K562 (cell line): ENCODE measurements around the gene COL9A3. TPM values are rescaled to one million over a fixed set of nuclear protein-coding genes. Genes with fewer than 3 reads are reported as not detected.

Source experiments
- ATAC-seq: fragments of 200-7000 bp; cut with Tn5 transposase; 3 replicates; pipeline ENCODE4 v1.9.1; 2020; ENCODE audit warnings: moderate library complexity
- BruUV-seq: library from RNA; stranded (reverse); fragments of 400-500 nt; replicated peaks from 2 replicates; lab custom pipeline; 2021; lab: Mats Ljungman, UMichigan
- CTCF ChIA-PET: fragments of 300-600 bp; formaldehyde crosslinking; extraction: SDS; loops from one replicate; lab custom pipeline; 2021; ENCODE audit warnings: low intra/inter-chr PET ratio; lab: Yijun Ruan, JAX
- POLR2A ChIA-PET: fragments of 300-600, 350-650 bp; sonication (Branson Sonifier 250); formaldehyde crosslinking; extraction: SDS; loops from one replicate; lab custom pipeline; 2021; ENCODE audit warnings: antibody characterized with exemption, inconsistent platforms; lab: Yijun Ruan, JAX
- DNase-seq, 4 experiments: peaks; one replicate each; pipeline versions ENCODE4 v3.0.0 to v3.0.0-alpha.2; 2011 to 2018; ENCODE audit warnings: low spot score in 3 of 4, mixed read lengths in 3 of 4; ENCODE audit errors: extremely low read depth in 1 of 4
- FAIRE-seq: peaks from 2 replicates; lab custom pipeline; 2011; peaks lifted over from hg19 to GRCh38; lab: Jason Lieb, UNC
- H2AFZ ChIP-seq: 2 replicates; pipeline ENCODE4 v1.6.0; 2011; ENCODE audit warnings: low read depth, low read length, control low read depth, inconsistent platforms
- H3K27ac ChIP-seq: fragments of 200-600 bp; 3 replicates; pipeline ENCODE4 v1.8.0; 2011; ENCODE audit warnings: low read depth, mild to moderate bottlenecking, control low read depth, inconsistent platforms, low read length, moderate library complexity, mixed read lengths; ENCODE audit errors: extremely low read depth
- H3K27me3 ChIP-seq, 2 experiments: fragments of 300-600 bp in 1 of 2; 2 replicates in 1 of 2; 3 replicates in 1 of 2; pipeline versions ENCODE4 v1.6.0 to v1.8.0; 2011; ENCODE audit warnings: inconsistent platforms in 2 of 2, low read length in 2 of 2, mild to moderate bottlenecking in 1 of 2, mixed read lengths in 1 of 2, moderate library complexity in 1 of 2; ENCODE audit not compliant: control insufficient read depth in 2 of 2, insufficient read depth in 2 of 2
- H3K36me3 ChIP-seq: fragments of 300-600 bp; 3 replicates; pipeline ENCODE4 v1.8.0; 2011; ENCODE audit warnings: mild to moderate bottlenecking, low read length, inconsistent platforms; ENCODE audit not compliant: control insufficient read depth, insufficient read depth
- H3K4me1 ChIP-seq, 2 experiments: fragments of 200-600 bp in 1 of 2; replicated peaks in 1 of 2; 2 replicates in 1 of 2; 3 replicates in 1 of 2; pipeline versions ENCODE4 v1.5.1 to v1.8.0; 2011; ENCODE audit warnings: inconsistent platforms in 2 of 2, low read length in 2 of 2, mild to moderate bottlenecking in 1 of 2, mixed read lengths in 1 of 2, moderate library complexity in 1 of 2; ENCODE audit not compliant: control insufficient read depth in 2 of 2, insufficient read depth in 2 of 2
- H3K4me2 ChIP-seq: 2 replicates; pipeline ENCODE4 v1.6.1; 2011; ENCODE audit warnings: low read length, control low read depth, inconsistent platforms, mixed read lengths; ENCODE audit not compliant: insufficient read depth
- H3K4me3 ChIP-seq: fragments of 200-600 bp; sonication (generic), shearing (Covaris generic); 2 replicates; pipeline ENCODE4 v1.5.1; 2016; ENCODE audit warnings: control low read depth, inconsistent platforms
- H3K79me2 ChIP-seq: fragments of 200-600 bp; 3 replicates; pipeline ENCODE4 v1.8.0; 2011; ENCODE audit warnings: low read length, inconsistent platforms; ENCODE audit not compliant: control insufficient read depth, insufficient read depth
- H3K9ac ChIP-seq, 2 experiments: 2 replicates each; pipeline versions ENCODE4 v1.6.0 to v1.6.1; 2011; ENCODE audit warnings: low read depth in 2 of 2, low read length in 2 of 2, control low read depth in 1 of 2, inconsistent platforms in 1 of 2, mild to moderate bottlenecking in 1 of 2, mixed read lengths in 1 of 2; ENCODE audit not compliant: insufficient read depth in 1 of 2
- H3K9me1 ChIP-seq: one replicate; pipeline ENCODE4 v1.6.0; 2011; ENCODE audit warnings: inconsistent platforms, mild to moderate bottlenecking, low read length, moderate library complexity; ENCODE audit not compliant: control insufficient read depth, insufficient read depth
- H3K9me3 ChIP-seq: replicated peaks from 2 replicates; pipeline ENCODE4 v1.5.1; 2011; ENCODE audit warnings: low read depth, low read length, inconsistent platforms; ENCODE audit not compliant: control insufficient read depth, insufficient read depth
- H4K20me1 ChIP-seq: replicated peaks from 2 replicates; pipeline ENCODE4 v1.6.1; 2011; ENCODE audit warnings: low read length, inconsistent platforms, mixed read lengths; ENCODE audit not compliant: control insufficient read depth, insufficient read depth
- HIVEP1 ChIP-seq: fragments of 250-450 bp; sonication (Bioruptor Pico); IDR thresholded peaks from 2 replicates; pipeline ENCODE4 v1.4.0; 2020; ENCODE audit warnings: mild to moderate bottlenecking
- SAP30 ChIP-seq: fragments of 200-600 bp; sonication (generic); IDR thresholded peaks from 2 replicates; pipeline ENCODE4 v1.6.1; 2012; ENCODE audit warnings: borderline replicate concordance, low read depth, mild to moderate bottlenecking, moderate library complexity, low read length, control low read depth, inconsistent platforms; ENCODE audit not compliant: insufficient read depth, poor library complexity, severe bottlenecking
- STAT5A ChIP-seq: IDR thresholded peaks from 2 replicates; pipeline ENCODE4 v1.6.1; 2012; ENCODE audit warnings: low read length, inconsistent platforms, borderline replicate concordance
- ZC3H11A ChIP-seq: IDR thresholded peaks from 2 replicates; pipeline ENCODE4 v1.6.1; 2012; ENCODE audit warnings: low read depth, low read length, improper control_type of control experiment
- ZFPM2 ChIP-seq: fragments of 250-450 bp; sonication (Bioruptor Pico); IDR thresholded peaks from 2 replicates; pipeline ENCODE4 v1.5.1; 2022; ENCODE audit warnings: mild to moderate bottlenecking
- WGBS: fragments of 100-300 bp; shearing (Covaris generic); methylation state at CpG from one replicate; pipeline ENCODE4 v1.1.6; 2016; ENCODE audit warnings: low coverage, mixed read lengths; ENCODE audit not compliant: insufficient coverage; ENCODE audit errors: missing lambda C conversion rate; 5-methylcytosine and 5-hydroxymethylcytosine counted together
- in situ Hi-C: fragments of 300-500 bp; cut with MboI; formaldehyde crosslinking; loops from 4 replicates; pipeline ENCODE4 v1.15.0; 2018; ENCODE audit warnings: inconsistent platforms, mixed read lengths
- intact Hi-C: fragments of 100-400 bp; cut with micrococcal nuclease; formaldehyde crosslinking; loops from 2 replicates; pipeline ENCODE4 v1.14.2; 2022
- polyA plus RNA-seq, 8 experiments: library from polyadenylated mRNA; depleted of rRNA in 4 of 8; stranded (reverse) in 5 of 8; unstranded in 3 of 8; fragments of >200 nt; fragmentation: Nextera tagmentation in 2 of 8; fragmentation: Illumina TruSeq in 1 of 8; extraction: Ambion mirVana in 2 of 8; extraction: Trizol in 1 of 8; gene quantifications; 2 replicates each; pipeline versions ENCODE4 v1.2.1 to v1.2.3, GENCODE V29; 2011 to 2014; ENCODE audit warnings: inconsistent platforms in 1 of 8, missing spikeins in 1 of 8
- total RNA-seq, 7 experiments: library from RNA; depleted of rRNA in 6 of 7; stranded (reverse); fragments of >200 nt in 6 of 7; fragmentation: Illumina TruSeq in 2 of 7; extraction: Trizol in 2 of 7; gene quantifications; 2 replicates each; pipeline versions ENCODE4 v1.2.1 to v1.2.3, GENCODE V29; 2011 to 2021; ENCODE audit warnings: low replicate concordance in 1 of 7
- TF ChIP-seq, protein P1 (sequence below), 2 experiments: fragments of 450-650 bp; conservative IDR thresholded peaks; 2 replicates each; pipeline ENCODE4 v1.6.1; 2017; ENCODE audit warnings: mild to moderate bottlenecking in 2 of 2, moderate library complexity in 2 of 2
- TF ChIP-seq, protein P2 (sequence below): IDR thresholded peaks from 2 replicates; pipeline ENCODE4 v1.6.1; 2011; ENCODE audit warnings: borderline replicate concordance, low read depth, mild to moderate bottlenecking, moderate library complexity, low read length; ENCODE audit not compliant: insufficient read depth, poor library complexity, severe bottlenecking
- TF ChIP-seq, protein P3 (sequence below): fragments of 150-350 bp; IDR thresholded peaks from 2 replicates; pipeline ENCODE4 v1.6.1; 2014; ENCODE audit warnings: low read depth, mild to moderate bottlenecking, low read length, borderline replicate concordance

COL9A3 gene
- total and polyA plus RNA-seq, 9 of the 15 experiments (the other 6 are each of a cell fraction or from before 2014, with no cell fraction given), result 0.14 to 3.6 (median 0.88) TPM; not detected in 1

DNA sequence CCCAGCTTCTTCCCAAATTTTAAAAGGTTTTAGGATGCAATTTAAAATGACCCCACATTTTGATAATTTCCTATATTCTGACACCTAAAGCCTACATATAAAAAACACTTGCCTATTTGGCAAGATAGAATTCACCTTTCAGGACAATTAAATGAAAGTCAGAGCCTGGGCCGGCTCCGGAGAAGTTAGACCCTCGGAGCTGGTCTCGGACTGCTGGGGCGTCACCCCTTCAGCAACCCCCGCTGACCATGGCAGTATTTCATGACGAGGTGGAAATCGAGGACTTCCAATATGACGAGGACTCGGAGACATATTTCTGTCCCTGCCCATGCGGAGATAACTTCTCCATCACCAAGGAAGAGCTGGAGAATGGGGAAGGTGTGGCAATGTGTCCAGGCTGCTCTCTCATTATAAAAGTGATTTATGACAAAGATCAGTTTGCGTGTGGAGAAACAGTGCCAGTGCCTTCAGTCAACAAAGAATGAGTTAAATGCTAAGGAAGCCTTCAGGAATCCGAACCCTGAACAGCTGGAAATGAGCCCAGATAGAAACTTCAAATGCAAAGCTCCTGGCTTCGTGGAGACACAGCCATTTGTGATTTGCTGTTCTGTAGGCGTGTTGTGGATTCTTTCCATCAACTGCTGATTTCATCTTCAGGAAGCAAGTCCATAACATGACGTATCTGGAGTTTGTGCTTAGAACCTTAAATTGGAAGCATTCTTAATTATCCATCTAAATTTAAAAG, 28.7 kb downstream of the COL9A3 start:
- TF ChIP-seq, protein P1, sequence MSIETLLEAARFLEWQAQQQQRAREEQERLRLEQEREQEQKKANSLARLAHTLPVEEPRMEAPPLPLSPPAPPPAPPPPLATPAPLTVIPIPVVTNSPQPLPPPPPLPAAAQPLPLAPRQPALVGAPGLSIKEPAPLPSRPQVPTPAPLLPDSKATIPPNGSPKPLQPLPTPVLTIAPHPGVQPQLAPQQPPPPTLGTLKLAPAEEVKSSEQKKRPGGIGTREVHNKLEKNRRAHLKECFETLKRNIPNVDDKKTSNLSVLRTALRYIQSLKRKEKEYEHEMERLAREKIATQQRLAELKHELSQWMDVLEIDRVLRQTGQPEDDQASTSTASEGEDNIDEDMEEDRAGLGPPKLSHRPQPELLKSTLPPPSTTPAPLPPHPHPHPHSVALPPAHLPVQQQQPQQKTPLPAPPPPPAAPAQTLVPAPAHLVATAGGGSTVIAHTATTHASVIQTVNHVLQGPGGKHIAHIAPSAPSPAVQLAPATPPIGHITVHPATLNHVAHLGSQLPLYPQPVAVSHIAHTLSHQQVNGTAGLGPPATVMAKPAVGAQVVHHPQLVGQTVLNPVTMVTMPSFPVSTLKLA (conservative IDR thresholded peaks at IDR 0.05), result no peak
- TF ChIP-seq SAP30, result no peak
- TF ChIP-seq, protein P2, sequence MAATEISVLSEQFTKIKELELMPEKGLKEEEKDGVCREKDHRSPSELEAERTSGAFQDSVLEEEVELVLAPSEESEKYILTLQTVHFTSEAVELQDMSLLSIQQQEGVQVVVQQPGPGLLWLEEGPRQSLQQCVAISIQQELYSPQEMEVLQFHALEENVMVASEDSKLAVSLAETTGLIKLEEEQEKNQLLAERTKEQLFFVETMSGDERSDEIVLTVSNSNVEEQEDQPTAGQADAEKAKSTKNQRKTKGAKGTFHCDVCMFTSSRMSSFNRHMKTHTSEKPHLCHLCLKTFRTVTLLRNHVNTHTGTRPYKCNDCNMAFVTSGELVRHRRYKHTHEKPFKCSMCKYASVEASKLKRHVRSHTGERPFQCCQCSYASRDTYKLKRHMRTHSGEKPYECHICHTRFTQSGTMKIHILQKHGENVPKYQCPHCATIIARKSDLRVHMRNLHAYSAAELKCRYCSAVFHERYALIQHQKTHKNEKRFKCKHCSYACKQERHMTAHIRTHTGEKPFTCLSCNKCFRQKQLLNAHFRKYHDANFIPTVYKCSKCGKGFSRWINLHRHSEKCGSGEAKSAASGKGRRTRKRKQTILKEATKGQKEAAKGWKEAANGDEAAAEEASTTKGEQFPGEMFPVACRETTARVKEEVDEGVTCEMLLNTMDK, result no peak
- no peak for TF ChIP-seq HIVEP1 (CRISPR knock-in tag)
- TF ChIP-seq, protein P3, sequence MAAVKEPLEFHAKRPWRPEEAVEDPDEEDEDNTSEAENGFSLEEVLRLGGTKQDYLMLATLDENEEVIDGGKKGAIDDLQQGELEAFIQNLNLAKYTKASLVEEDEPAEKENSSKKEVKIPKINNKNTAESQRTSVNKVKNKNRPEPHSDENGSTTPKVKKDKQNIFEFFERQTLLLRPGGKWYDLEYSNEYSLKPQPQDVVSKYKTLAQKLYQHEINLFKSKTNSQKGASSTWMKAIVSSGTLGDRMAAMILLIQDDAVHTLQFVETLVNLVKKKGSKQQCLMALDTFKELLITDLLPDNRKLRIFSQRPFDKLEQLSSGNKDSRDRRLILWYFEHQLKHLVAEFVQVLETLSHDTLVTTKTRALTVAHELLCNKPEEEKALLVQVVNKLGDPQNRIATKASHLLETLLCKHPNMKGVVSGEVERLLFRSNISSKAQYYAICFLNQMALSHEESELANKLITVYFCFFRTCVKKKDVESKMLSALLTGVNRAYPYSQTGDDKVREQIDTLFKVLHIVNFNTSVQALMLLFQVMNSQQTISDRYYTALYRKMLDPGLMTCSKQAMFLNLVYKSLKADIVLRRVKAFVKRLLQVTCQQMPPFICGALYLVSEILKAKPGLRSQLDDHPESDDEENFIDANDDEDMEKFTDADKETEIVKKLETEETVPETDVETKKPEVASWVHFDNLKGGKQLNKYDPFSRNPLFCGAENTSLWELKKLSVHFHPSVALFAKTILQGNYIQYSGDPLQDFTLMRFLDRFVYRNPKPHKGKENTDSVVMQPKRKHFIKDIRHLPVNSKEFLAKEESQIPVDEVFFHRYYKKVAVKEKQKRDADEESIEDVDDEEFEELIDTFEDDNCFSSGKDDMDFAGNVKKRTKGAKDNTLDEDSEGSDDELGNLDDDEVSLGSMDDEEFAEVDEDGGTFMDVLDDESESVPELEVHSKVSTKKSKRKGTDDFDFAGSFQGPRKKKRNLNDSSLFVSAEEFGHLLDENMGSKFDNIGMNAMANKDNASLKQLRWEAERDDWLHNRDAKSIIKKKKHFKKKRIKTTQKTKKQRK, result no peak
- TF ChIP-seq STAT5A, result no peak
- TF ChIP-seq ZFPM2 (CRISPR knock-in tag), result no peak
- no peak for TF ChIP-seq ZC3H11A
- CTCF ChIA-PET, result no interaction called here
- no TSS peak for BruUV-seq
- 91% methylated on average over 16 of the region's 16 CpGs for WGBS
- H3K27ac ChIP-seq, result no peak overlapping the region
- H3K27me3 ChIP-seq, result no peaks in the 10 kb centered on the region
- H4K20me1 ChIP-seq, result no peaks in the 10 kb centered on the region
- H3K4me3 ChIP-seq, result no peak overlapping the region
- H3K9me3 ChIP-seq, result no peaks in the 10 kb centered on the region
- intact Hi-C loops, result loop anchor here (2.0 kb wide), 1 partner anchor 23 kb away; no protein-coding TSS in a partner anchor
- FAIRE-seq (peak; percentile 32), DNase-seq (no peak), ATAC-seq (no peak)
- no peaks in the 10 kb centered on the region for H3K79me2 ChIP-seq
- in situ Hi-C loops, result no loop called here
- H3K36me3 ChIP-seq, result peaks cover 42% of the 10 kb centered on the region
- peaks cover 0 to 13% of the 10 kb centered on the region in 2 experiments; a peak in 1 of 5 replicates for H3K4me1 ChIP-seq
- POLR2A ChIA-PET, result interaction anchor here (0.6 to 0.8 kb wide), 3 partner anchors 9 to 103 kb away, joined by 3 to 5 read pairs (median 5); no protein-coding TSS in a partner anchor
- H3K9ac ChIP-seq, result no peak overlapping the region
- H2AFZ ChIP-seq, result no peak overlapping the region
- no peak overlapping the region for H3K4me2 ChIP-seq
- no peaks in the 10 kb centered on the region for H3K9me1 ChIP-seq
